ENCODE data around the gene SLC25A29. TPM values are rescaled to one million over a fixed set of nuclear protein-coding genes. Genes with fewer than 3 reads are reported as not detected.

SLC25A29 gene
- total and polyA plus RNA-seq, 2 of the 13 experiments (the other 11 are each of a cell fraction or from before 2014, with no cell fraction given): 12.2 to 17.2 TPM

GRCh38 chr14:100279133-100279532 is 27.1 kb downstream of the SLC25A29 start (continued):
- no peak for TF ChIP-seq ZNF609 (CRISPR knock-in tag; IDR thresholded peaks at IDR 0.05; ENCODE audit: borderline replicate concordance)
- TF ChIP-seq GFI1 (CRISPR knock-in tag; IDR thresholded peaks at IDR 0.05; ENCODE audit: borderline replicate concordance): peak; percentile 87; the same call in 1 of the 2 replicates
- no peak for TF ChIP-seq ZNF331 (CRISPR knock-in tag; IDR thresholded peaks at IDR 0.05)
- no peak for TF ChIP-seq ZNF639 (CRISPR knock-in tag; conservative IDR thresholded peaks at IDR 0.05)

- Histone ChIP-seq H3K4me3 (replicated peaks in 1 of 3; ENCODE audit: insufficient read depth in 1 of 3, low read depth in 2 of 3, low read length in 3 of 3) (no peak overlapping the region), H3K27me3 (ENCODE audit: control insufficient read depth in 1 of 2, insufficient read depth in 2 of 2, low read length in 2 of 2) (no peaks in the 10 kb centered on the region), H2AFZ (ENCODE audit: low read length) (no peak overlapping the region), H3K79me2 (ENCODE audit: insufficient read depth, low read length) (peaks cover 63% of the 10 kb centered on the region), H3K9me3 (ENCODE audit: low read length) (no peaks in the 10 kb centered on the region), H3K27ac (ENCODE audit: extremely low read length, insufficient read depth, low read length) (peak overlapping the region; percentile 47), H3K4me2 (ENCODE audit: low read depth, low read length) (0 out of 2 replicates have a peak overlapping the region, but pooled peaks have one; percentile 30), H3K9ac (ENCODE audit: insufficient read depth, low read depth, low read length) (peak overlapping the region; percentile 2; the same call in 1 of the 2 replicates), H3K4me1 (ENCODE audit: insufficient read depth, low read length) (peaks cover 51% of the 10 kb centered on the region), H4K20me1 (ENCODE audit: insufficient read depth, low read length) (peaks cover 27% of the 10 kb centered on the region), H3K36me3 (replicated peaks in 1 of 2; ENCODE audit: control insufficient read depth in 1 of 2, insufficient read depth in 2 of 2, low read length in 2 of 2) (peaks cover 15 to 45% of the 10 kb centered on the region in 2 experiments)
- in situ Hi-C loops (cut with HindIII; ENCODE audit: extremely low pct_ligation_motif_present, low pct_unique_long_range_greater_than_20kb): no loop called here
- intact Hi-C loops (cut with micrococcal nuclease; ENCODE audit: unreplicated experiment): no loop called here
- 61% methylated on average over 3 of the region's 8 CpGs for whole genome bisulfite sequencing (ENCODE audit: low lambda C conversion rate)
- FAIRE-seq: no peak
- ChIA-PET POLR2A (interaction anchor here (1.2 kb wide), 1 partner anchor 31 kb away, joined by 3 read pairs; no protein-coding TSS in a partner anchor), CTCF (ENCODE audit: low intra/inter-chr PET ratio, low total read pairs) (no interaction called here)
- no TSS peak for BruUV-seq (replicated peaks)
- peak; percentile 54 for ATAC-seq
- DNase-seq (ENCODE audit: low spot score): peak; percentile 40
- peak; percentile 33 for TF ChIP-seq ZNF687 (CRISPR knock-in tag; IDR thresholded peaks at IDR 0.05)
- TF ChIP-seq HNRNPL (IDR thresholded peaks at IDR 0.05; ENCODE audit: low read depth, low read length): 0 out of 2 replicates have a peak, but pooled peaks have one; percentile 55
- TF ChIP-seq MAZ (IDR thresholded peaks at IDR 0.05; ENCODE audit: borderline replicate concordance, low read depth, low read length): no peak
- no peak for TF ChIP-seq MAZ (CRISPR knock-in tag; IDR thresholded peaks at IDR 0.05; ENCODE audit: low read depth)
- TF ChIP-seq RBM22 (optimal IDR thresholded peaks at IDR 0.05; ENCODE audit: low read length): peak; percentile 54
- TF ChIP-seq ASH2L (IDR thresholded peaks at IDR 0.05; ENCODE audit: insufficient read length, low read depth, low read length): peak; percentile 3
These were observed 27.5 kb downstream of the SLC25A29 start for GRCh38 chr14:100278702-100279101.
